Activated CD8-positive, alpha-beta memory T cell treated with anti-CD3 and anti-CD28 coated beads, Interleukin-2, amount 50 U/mL, for 48 hours (primary cell): ENCODE data around the gene TBP.
"Not testable (repeated sequence)": the region's sequence is repeated elsewhere in the genome, so short reads cannot be mapped to it uniquely, and the experiment has no call there.

ENCODE experiments used
- DNase-seq: peaks from one replicate; pipeline ENCODE4 v3.0.0-alpha.2; 2020

The TBP gene

GRCh38 chr6:170536671-170537070, 17.5 kb upstream of the TBP start:
- no peak for DNase-seq

- no peak for DNase-seq
Observed at GRCh38 chr6:170537329-170537728, 16.8 kb upstream of the TBP start.

- no peak for DNase-seq
Observed at GRCh38 chr6:170542031-170542719, 12.0 kb upstream of the TBP start.

- no peak for DNase-seq
Observed at GRCh38 chr6:170545405-170545804, 8.8 kb upstream of the TBP start.

GRCh38 chr6:170552765-170553533, 1.2 kb upstream of the TBP start, which contains the start of gene PSMB1:
PSMB1 (minus strand) TSS chr6:170553307; CDS start chr6:170553242, 65 bp downstream.
- DNase-seq, result peak; percentile 88

GRCh38 chr6:170553534-170554012, 596 bp upstream of the TBP start:
- DNase-seq, result peak; percentile 63

GRCh38 chr6:170554796-170555137, 598 bp downstream of the TBP start:
- no peak for DNase-seq

GRCh38 chr6:170555305-170555704, 1.1 kb downstream of the TBP start:
- no peak for DNase-seq

- no peak for DNase-seq
Observed at GRCh38 chr6:170561555-170561954, 7.4 kb downstream of the TBP start.

- DNase-seq, result no peak
Observed at GRCh38 chr6:170564936-170565530, 10.9 kb downstream of the TBP start.

GRCh38 chr6:170572704-170573466, 18.7 kb downstream of the TBP start:
- DNase-seq, result no peak

- no peak for DNase-seq
Observed at GRCh38 chr6:170575250-170575649, 21.1 kb downstream of the TBP start.

GRCh38 chr6:170578909-170579308, 24.7 kb downstream of the TBP start:
- DNase-seq, result no peak

- DNase-seq, result no peak
Observed at GRCh38 chr6:170583756-170584180, 29.6 kb downstream of the TBP start.

GRCh38 chr6:170584181-170584953, 30.2 kb downstream of the TBP start, which contains the start of gene PDCD2:
PDCD2 (minus strand) TSS chr6:170584637; CDS start chr6:170584581, 56 bp downstream.
- DNase-seq, result peak; percentile 94

GRCh38 chr6:170584954-170585498, 30.9 kb downstream of the TBP start:
- no peak for DNase-seq

GRCh38 chr6:170590725-170591124, 36.6 kb downstream of the TBP start:
- DNase-seq, result no peak

- no peak for DNase-seq
Observed at GRCh38 chr6:170596426-170596825, 42.3 kb downstream of the TBP start.

- DNase-seq, result no peak
Observed at GRCh38 chr6:170597278-170597677, 43.1 kb downstream of the TBP start.

GRCh38 chr6:170605574-170606259, 51.5 kb downstream of the TBP start:
- DNase-seq, result no peak

- not testable (repeated sequence) for DNase-seq
Observed at GRCh38 chr6:170609225-170609624, 55.1 kb downstream of the TBP start.
